HL-60 (cell line): Measurements from ENCODE around the gene JCHAIN.

Experiments
- CTCF ChIP-seq: IDR thresholded peaks from one replicate; pipeline ENCODE4 v1.5.1; 2011; ENCODE audit warnings: low read length, control low read depth, inconsistent platforms; ENCODE audit not compliant: insufficient read depth
- POLR2AphosphoS5 ChIP-seq: IDR thresholded peaks from 2 replicates; pipeline ENCODE4 v1.6.1; 2012; ENCODE audit warnings: low read depth
- REST ChIP-seq: IDR thresholded peaks from 2 replicates; pipeline ENCODE4 v1.6.1; 2012; ENCODE audit warnings: low read depth; ENCODE audit not compliant: insufficient replicate concordance
- SPI1 ChIP-seq: IDR thresholded peaks from 2 replicates; pipeline ENCODE4 v1.6.1; 2012; ENCODE audit warnings: low read depth, mild to moderate bottlenecking, borderline replicate concordance

- TF ChIP-seq CTCF = no peak
- no peak for TF ChIP-seq SPI1
- TF ChIP-seq POLR2AphosphoS5 = no peak
- TF ChIP-seq REST = no peak
Observed at GRCh38 chr4:70657326-70657725, 9.0 kb downstream of the JCHAIN start.
